Epithelial cell of prostate (primary cell): ENCODE measurements around the gene S100A8.

Source experiments
- DNase-seq: peaks from one replicate; pipeline ENCODE4 v3.0.0-alpha.2; 2011; ENCODE audit warnings: low read depth, low spot score
- H3K27ac ChIP-seq: fragments of 450-650 bp; 2 replicates; pipeline ENCODE4 v1.5.1; 2017; ENCODE audit warnings: mild to moderate bottlenecking

The S100A8 gene

GRCh38 chr1:153365696-153366095, 25.2 kb downstream of the S100A8 start:
- H3K27ac ChIP-seq = peak overlapping the region; percentile 69
- DNase-seq = no peak

- no peak for DNase-seq
- peak overlapping the region; percentile 69 for H3K27ac ChIP-seq
Observed at GRCh38 chr1:153364766-153365666, 25.9 kb downstream of the S100A8 start.

- DNase-seq = no peak
- H3K27ac ChIP-seq = peak overlapping the region; percentile 69
Observed at GRCh38 chr1:153364156-153364555, 26.7 kb downstream of the S100A8 start.

GRCh38 chr1:153363641-153364040, 27.2 kb downstream of the S100A8 start:
- no peak for DNase-seq
- peak overlapping the region; percentile 69 for H3K27ac ChIP-seq

- DNase-seq = no peak
- H3K27ac ChIP-seq = no peak overlapping the region
Observed at GRCh38 chr1:153362187-153362775, 28.6 kb downstream of the S100A8 start.

GRCh38 chr1:153361480-153362109, 29.3 kb downstream of the S100A8 start:
- no peak overlapping the region for H3K27ac ChIP-seq
- DNase-seq = no peak

- peak overlapping the region; percentile 15 for H3K27ac ChIP-seq
- DNase-seq = no peak
Observed at GRCh38 chr1:153360592-153361479, 30.0 kb downstream of the S100A8 start.

GRCh38 chr1:153360190-153360589, 30.7 kb downstream of the S100A8 start:
- DNase-seq = no peak

GRCh38 chr1:153359241-153359640, 31.6 kb downstream of the S100A8 start:
- peak overlapping the region; percentile 90 for H3K27ac ChIP-seq
- no peak for DNase-seq

More at GRCh38 chr1:153360190-153360589, 30.7 kb downstream of the S100A8 start:
- peak overlapping the region; percentile 15 for H3K27ac ChIP-seq

GRCh38 chr1:153358691-153358975, 32.2 kb downstream of the S100A8 start:
- DNase-seq = no peak

GRCh38 chr1:153357853-153358690, 32.8 kb downstream of the S100A8 start, which contains the start of gene S100A9:
Gene S100A9, plus strand, starts transcription at chr1:153357854. Its CDS starts 430 bp downstream, at chr1:153358284.
- H3K27ac ChIP-seq = peak within 1 kb of the TSS; percentile 90

More at GRCh38 chr1:153358691-153358975, 32.2 kb downstream of the S100A8 start:
- peak overlapping the region; percentile 90 for H3K27ac ChIP-seq

GRCh38 chr1:153357076-153357852, 33.6 kb downstream of the S100A8 start:
- no peak for DNase-seq
- peak overlapping the region; percentile 90 for H3K27ac ChIP-seq

More at GRCh38 chr1:153357853-153358690, 32.8 kb downstream of the S100A8 start, which contains the start of gene S100A9:
- no peak for DNase-seq

GRCh38 chr1:153356392-153357075, 34.3 kb downstream of the S100A8 start:
- DNase-seq = no peak

GRCh38 chr1:153355445-153356071, 35.3 kb downstream of the S100A8 start:
- no peak overlapping the region for H3K27ac ChIP-seq
- no peak for DNase-seq

More at GRCh38 chr1:153356392-153357075, 34.3 kb downstream of the S100A8 start:
- peak overlapping the region; percentile 90 for H3K27ac ChIP-seq

GRCh38 chr1:153354515-153355193, 36.2 kb downstream of the S100A8 start:
- H3K27ac ChIP-seq = no peak overlapping the region
- no peak for DNase-seq

GRCh38 chr1:153353226-153353947, 37.5 kb downstream of the S100A8 start:
- no peak overlapping the region for H3K27ac ChIP-seq
- no peak for DNase-seq
